SIG-M5 (cell line): Measurements from ENCODE around the gene PCYOX1L.

Experiments used
- DNase-seq: peaks from one replicate; lab custom pipeline; 2025; lab: John Stamatoyannopoulos, UW

The PCYOX1L gene, protein sequence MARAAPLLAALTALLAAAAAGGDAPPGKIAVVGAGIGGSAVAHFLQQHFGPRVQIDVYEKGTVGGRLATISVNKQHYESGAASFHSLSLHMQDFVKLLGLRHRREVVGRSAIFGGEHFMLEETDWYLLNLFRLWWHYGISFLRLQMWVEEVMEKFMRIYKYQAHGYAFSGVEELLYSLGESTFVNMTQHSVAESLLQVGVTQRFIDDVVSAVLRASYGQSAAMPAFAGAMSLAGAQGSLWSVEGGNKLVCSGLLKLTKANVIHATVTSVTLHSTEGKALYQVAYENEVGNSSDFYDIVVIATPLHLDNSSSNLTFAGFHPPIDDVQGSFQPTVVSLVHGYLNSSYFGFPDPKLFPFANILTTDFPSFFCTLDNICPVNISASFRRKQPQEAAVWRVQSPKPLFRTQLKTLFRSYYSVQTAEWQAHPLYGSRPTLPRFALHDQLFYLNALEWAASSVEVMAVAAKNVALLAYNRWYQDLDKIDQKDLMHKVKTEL

DNA sequence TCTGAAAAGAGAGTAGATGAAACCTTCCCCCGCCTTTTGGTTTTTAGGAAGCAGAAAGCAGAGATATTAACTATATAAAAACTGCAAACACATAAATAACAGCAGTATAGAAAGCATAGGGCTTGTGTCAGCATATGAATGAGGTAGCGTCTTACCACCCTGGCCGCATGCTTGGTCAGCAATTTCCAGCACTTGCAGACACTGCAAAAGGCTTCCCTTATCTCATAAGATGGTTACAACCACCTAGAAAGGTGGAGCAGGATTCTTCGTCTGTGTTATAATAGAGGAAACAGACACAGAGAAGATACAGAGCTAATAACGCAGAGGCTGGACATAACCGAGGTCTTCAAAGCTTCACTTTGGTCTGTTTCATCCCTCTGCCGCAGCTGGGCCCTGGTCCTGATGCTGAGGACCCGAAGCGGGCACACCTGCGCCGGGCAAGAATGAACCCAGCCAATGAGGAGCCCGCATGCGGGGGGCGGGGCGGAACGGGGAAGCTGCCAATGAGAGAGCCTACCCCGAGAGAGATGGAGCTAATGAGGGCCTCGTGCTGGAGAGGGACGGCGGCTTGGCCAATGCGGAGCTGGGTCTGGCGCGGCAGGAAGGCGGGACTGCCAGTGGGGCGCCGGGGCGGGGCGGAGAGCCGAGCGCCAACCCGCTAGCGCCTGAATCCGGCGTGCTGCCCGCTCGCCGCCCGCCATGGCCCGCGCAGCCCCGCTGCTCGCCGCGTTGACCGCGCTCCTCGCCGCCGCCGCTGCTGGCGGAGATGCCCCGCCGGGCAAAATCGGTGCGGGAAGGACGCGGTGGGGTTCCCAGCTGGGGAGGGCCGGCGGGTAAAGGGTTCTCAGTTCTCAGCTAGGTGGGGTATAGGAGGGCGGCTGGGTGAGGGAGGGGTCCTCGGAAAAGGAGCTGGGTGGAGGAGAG is at the start of gene PCYOX1L:
PCYOX1L (plus strand) TSS at position 677 of the 924 bp plus-strand sequence; CDS start at position 700, 23 bp downstream.
- DNase-seq: peak; percentile 74

DNA sequence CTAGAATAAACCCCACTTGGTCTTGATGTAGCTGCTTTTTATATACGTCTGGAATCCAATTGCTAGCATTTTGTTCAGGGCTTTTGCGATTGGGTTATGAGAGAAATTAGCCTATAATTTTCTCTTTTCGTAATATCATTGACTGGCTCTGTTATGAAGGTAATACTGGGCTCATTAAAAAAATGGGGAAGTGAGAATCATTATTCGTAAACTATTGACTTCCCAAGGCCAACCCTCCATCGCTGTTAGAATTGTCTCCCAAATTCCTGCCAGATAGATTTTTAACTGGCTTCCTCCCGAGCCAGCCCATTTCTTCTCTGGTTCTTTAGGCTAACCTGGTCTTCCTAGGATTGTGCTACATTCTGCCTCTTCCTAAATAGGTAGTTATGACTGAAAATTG is 48.5 kb upstream of the PCYOX1L start:
- DNase-seq: no peak

DNA sequence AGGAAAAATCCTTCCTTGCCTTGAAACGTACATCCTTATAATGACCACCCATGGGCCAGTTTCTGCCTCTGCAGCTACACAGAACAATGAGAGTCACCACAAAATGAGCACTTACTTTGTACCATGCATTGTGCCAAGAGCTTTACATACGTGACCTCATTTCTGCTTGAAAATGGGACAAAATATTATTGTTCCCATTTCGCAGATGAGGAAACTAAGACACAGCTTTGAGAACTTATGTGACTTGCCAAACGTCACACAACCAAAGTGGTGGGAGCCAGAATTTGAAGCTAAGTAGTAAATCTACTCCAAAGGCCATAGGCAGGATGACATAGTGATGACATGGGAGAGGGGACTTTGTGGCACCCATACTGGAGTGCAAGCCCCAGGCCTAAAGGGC is 47.4 kb upstream of the PCYOX1L start:
- no peak for DNase-seq

DNA sequence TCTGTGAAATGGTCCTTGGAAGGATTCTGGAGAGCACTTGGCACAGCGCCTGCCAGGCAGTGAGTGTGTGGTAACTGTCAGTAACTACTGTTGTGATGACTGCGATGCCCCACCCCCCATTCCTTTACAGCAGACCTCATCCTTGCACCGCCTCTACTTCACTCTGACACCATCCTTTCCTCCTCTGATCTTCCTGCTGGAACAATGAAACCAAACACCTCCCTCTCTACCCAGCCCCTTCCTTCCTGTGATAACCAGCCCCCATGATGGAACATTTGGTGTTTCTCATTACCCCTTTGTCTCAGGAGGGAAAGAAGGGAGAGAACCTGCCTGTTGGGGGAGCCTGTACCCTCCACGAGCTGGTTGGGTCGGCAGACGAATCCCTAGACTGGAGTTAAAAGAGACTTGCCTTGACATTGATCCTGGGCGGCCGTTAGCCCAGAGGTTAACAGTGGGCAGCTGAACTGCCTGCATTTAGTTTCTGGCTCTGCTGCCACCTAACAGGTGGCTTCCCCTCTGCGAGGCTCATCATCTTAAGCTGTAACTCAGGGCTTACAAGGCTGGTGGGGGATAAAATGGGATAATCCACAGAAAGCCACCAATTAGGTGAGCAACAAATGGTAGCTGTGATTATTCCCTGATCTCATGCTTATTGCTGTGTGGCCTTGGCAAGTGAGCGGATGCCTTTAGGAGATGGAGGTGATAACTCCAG is 46.7 kb upstream of the PCYOX1L start:
- DNase-seq: no peak

DNA sequence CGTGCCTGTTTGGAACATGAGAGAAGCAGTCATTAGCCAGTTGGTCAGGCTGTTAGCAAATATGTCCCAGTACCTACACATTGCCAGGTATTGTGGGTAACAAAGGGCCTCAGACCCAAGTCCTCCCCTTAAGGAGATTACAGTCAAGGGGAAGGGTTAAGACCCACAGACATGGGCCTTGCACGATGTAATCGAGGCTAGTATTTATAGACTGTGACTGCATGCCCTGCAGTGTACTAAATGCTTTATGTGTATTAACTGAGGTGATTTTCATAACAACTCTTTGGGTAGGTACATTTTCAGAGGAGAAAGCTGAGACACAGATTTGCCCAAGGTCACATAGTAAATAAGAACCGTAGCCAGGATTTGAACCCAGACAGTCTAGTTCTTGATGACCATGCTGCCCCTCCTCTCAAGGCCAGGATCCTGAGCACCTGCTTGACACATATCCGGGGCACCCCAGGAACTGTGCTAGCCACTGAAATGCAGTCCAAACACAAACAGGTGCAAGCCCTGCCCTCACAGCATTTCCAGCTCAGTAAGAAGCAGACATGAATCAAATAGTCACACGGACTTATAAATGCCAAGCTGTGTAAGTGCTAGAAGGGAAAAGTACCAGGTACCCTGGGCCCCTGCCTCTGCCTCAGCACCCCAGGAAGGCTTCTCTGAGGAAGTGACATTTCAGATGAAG is 44.5 kb upstream of the PCYOX1L start:
- DNase-seq: no peak

DNA sequence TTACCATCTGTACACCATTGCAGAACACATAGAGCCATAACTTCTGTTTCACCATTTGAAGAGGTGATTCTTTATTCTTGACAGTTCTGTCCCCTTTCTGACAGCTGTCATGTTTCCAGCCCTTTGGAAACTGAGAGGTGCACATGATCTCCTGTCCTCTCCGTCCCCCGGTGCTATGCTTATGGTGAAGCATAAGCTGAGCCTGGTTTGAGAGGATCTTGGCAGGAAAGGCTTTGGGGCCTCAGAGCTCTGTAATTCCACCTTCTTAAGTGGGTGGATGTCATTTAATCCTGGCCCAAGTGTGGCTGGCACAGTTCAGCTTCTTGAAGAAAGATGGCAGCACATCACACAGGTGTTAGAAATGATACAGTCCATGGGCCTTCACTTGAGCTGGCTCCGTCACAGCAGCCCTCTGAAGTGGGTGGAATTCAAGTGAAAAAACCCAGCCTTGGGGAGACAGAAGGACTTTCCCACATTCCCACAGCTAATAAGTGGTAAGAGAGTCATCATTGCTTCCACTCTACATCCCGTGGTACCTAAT is 43.2 kb upstream of the PCYOX1L start:
- DNase-seq: no peak

DNA sequence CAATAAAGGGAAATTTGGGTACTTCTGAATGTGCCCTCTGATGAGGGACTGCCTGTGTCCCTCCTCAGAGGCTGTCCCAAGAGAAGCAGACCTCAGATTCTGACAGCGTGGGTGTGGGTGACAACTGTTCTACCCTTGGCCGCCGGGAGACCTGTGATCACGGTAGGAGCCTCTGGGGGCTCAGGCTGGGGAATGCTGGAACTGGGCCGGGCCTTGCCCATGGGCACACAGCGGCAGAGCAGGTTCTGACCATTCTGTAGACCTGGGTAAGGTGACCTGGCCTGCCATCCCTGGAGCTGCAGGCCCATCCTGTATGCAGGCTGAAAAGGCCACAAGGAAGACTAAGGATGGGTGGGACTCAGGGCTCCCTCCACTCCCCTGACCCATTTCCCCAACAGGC is 42.1 kb upstream of the PCYOX1L start:
- DNase-seq: no peak

DNA sequence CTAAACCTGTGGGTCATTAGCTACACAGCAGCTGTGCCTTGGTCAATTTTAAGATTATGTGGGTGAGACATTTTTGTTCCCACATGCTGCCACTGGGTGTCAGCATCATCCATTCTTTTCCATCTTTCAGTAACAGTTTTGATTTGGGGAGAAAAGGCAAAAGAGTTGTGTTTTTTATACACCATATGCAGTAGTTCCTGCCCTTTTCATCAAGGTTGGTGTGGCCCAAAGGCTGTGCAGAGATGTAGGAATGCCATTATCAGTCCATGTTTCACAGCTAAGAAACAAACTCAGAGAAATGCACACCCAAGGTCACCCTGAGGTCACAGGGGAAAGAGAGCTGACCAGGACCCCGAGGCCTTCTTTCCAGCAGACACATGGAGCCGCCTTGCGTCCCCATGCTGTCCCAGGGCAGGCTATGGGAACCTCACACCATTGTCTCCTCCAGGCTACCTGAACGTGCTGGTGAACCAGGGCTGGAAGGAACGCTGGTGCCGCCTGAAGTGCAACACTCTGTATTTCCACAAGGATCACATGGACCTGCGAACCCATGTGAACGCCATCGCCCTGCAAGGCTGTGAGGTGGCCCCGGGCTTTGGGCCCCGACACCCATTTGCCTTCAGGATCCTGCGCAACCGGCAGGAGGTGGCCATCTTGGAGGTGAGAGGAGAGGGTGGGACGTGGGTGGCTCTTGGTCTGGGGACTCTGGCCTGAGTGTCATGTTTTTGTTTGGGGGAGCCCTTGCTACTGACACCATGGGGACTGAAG is 40.4 kb upstream of the PCYOX1L start:
- DNase-seq: no peak

DNA sequence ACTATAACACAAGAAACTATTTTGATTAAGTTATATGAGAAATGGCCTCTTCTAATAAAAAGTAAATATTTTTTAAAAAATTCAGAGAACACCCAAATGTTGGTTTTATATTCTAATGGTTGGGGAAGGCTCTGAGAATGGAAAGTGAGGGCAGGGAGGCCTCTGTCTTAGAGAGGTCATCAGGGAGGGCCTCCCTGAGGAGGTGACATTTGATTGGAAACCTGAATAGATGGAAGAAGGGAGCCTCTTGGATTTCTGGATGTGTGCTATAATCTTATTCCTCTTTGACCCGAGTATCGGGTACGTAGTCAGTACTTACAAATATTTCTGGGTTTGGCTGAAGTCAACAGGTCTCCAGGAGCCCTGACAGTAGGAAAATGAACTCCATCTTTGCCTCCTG is 38.7 kb upstream of the PCYOX1L start:
- no peak for DNase-seq

DNA sequence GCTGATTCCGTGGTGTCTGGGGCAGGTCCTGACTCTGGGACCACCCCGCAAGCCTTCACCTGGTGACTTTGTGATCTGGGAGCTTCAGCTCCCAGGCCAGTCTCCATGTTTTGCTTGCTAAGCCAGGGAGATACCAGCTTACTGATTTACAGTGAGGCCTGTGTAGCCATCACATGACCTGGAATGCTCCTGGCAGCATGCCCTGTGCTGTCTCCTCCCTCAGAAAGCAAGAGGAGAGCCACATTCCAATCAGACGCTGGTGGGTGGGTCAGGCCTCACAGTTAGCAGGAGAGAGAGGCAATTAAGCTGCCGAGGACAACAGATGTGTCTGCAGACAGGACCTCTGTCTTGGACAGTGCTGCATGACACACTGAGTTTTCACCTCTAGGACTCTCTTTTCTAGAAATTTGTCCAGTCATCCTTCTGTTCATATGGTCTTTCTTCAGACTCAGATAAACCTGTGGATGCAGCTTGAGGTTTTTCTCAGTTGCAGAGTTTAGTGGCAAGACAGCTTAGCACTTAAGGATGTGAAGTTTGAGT is 37.0 kb upstream of the PCYOX1L start:
- DNase-seq: no peak

DNA sequence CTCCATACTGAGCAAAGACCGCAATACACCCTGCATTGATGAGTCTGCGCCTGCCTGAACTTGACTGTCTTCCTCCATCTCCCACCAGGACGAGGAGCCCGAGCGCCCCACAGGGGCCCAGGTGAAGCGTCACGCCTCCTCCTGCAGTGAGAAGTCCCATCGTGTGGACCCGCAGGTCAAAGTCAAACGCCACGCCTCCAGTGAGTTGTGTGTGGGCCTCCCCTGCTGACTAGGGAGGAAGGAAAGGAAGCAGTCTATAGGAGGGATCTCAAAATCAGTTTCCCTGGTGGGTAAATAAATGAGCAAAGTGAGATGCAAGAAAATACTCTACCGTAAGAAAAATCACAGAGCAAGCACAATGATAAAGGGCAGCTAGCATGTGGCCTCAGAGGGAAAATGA is 35.3 kb upstream of the PCYOX1L start:
- no peak for DNase-seq

DNA sequence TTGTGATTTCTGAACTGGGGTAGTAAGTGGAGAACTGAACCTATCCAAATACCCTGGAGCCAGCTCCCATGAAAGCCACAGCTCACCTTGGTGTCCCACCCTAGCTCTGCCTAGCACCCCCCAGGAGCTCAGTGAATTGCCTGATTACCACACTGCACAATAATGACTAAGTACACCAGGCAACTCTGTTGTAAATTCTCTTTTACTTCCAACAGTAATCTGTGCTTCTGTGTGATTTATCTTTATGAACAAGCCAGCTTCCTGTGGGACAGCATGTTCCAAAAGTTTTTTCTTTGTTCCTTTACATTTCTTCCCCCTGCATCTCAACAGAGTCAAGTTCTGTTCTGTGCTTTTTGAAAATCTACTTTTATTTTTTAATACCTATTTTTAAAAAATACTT is 34.6 kb upstream of the PCYOX1L start:
- DNase-seq: no peak

DNA sequence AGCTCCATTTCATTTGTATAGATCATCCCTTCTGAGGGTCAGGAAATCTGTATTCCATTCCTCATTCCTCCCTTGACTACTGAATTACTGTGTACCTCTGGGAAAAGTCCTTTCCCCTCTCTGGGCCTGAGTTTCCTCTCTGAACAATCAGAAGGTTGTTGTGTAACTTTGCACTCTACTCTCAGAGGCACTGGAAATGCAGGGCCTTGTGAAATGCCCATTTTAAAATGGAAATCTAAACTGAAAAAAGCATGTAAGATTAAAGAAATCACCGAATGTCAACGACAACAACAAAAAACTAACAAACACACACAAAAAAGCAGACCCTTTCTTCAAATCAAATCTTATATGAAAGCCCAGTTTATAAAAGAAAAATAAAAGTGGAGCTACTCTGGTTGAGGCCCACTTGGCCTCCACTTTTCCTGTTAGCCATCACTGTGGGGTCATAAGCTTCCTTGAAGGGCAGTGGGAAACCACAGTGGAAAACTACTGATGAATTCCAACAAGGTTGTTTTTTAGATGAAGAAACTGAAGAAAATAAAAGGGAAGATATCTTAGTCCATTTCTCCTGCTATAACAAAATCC is 34.1 kb upstream of the PCYOX1L start:
- DNase-seq: no peak

DNA sequence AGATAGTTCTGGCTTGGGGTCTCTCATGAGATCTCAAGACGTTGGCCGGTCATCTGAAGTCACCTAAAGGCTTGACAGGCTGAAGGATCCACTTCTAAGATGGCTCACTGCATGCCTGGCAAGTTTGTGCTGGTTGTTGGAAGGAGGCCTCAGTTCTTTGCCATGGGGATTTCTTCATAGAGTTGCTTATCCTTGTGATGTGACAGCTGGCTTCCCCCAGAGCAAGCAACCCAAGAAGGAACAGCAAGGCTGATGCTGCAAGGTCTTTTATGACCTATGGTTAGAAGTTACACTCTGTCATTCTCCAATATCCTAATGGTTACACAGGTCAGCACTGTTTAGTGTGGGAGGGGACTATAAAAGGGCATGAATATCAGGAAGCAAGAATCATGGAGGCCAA is 33.2 kb upstream of the PCYOX1L start:
- DNase-seq: no peak

DNA sequence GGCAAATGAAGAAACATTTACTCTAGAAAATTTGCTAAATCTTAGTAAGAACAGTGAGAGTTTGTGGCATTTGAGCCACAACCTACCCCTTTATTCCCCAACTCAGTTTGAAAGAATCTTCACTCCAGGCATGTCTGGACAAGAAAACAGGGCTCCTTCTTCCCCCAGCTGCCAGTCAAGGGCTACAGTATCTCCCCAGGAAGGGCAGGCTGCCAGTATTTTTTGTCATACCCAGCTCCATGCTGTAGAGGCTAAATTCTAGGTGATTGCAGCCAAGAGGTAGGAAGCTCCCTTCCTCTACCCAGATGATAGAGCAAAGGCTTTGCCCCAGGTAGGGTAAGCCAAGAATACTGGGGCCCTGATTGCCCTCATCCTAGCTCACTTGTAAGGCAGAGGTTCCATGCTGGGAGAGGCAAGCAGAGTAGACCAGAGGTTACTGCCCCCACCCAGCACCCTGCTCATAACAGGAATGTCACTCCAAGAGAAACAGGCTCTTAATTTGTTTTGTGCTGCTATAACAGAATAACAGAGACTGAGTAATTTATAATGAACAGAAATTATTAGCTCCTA is 32.6 kb upstream of the PCYOX1L start:
- DNase-seq: no peak

DNA sequence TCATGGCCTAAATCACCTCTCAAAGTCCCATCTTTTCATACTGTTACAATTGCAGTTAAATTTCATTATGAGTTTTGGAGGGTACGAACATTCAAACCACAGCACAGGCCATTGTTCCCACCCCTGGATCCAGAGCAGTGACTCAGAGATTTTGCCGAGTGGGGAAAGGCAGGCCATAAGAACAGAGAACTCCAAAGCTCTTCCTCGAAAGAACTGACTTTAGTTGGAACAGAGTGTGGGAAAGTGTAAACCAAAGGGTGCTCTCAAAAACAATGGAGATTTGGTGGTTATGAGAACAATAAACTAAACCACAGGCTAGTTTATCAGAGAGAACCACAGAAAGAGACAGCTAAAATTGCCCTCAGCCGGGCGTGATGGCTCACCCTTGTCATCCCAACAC is 32.0 kb upstream of the PCYOX1L start:
- DNase-seq: no peak

DNA sequence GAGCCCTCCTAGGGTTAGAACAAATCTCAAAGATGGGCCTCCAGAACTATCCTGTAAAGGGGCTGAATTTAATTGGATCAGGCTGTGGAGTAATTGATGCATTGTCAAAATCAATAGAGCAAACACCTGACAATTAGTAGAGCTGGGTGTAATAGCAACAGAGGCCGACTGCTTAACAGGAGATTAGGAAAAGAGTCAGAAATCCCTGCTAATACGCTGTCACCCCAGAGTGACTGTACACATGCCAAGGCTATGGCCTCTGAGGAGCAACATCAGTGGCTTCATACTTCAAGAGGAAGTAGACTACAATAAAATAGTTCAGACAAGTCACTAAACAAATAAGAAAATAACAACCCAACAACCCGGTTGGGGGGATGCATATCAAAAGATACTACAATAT is 31.2 kb upstream of the PCYOX1L start:
- no peak for DNase-seq

DNA sequence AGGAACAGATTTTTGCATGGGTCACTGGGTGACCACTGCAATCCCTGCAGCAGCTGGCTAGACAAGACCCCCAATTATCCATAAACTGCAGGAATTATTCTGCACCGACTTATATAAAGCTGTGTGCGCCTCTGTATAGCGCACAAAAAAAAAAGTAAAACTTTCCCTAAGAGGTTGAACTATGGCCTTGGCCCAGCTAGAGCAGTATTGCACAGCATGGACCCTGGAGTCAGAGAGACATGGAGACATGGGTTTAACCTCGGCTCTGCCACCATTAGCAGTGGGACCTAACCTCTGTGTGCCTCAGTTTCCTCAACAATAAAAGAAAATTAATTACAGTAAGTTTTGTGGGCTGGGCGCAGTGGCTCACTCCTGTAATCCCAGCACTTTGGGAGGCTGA is 29.7 kb upstream of the PCYOX1L start:
- no peak for DNase-seq

DNA sequence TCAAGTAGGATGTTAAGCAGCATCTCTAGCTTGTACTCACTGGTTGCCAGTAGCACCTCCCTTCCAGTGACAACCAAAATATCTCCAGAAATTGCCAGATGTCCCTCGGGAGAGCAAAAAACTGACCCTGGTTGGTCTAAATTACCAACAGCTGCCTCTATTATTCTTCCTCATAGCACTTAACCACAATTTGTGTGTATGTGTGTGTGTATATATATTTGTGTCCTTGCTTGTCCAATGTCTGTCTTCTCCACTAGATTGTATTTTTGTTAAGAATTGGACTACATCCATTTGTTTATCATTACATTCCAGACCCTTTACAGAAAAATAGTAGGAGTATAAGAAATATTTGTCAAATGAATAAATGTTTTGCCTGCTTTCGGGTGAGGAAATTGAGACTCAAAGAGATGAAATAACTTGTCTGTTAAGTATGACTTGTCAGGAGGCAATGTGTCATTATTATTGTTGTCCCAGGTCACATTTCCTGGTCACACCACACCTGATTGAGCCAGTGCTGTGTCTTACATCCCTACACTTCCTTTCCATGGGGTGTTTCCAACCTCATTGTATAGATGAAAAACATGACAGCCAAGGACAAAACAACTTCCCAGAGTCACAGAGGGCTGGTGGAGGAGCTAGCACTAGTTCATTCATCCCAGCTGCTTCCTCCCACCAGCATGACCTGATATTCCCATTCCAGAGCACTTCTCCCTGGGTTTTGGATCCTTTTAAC is 24.0 kb upstream of the PCYOX1L start:
- no peak for DNase-seq
